ENCODE measurements around the gene C13orf46. TPM values are rescaled to one million over a fixed set of nuclear protein-coding genes. Genes with fewer than 3 reads are reported as not detected.
A peak's percentile ranks its signal among the peaks of the same experiment; 100 is the strongest.

The C13orf46 gene
- total and polyA plus RNA-seq, 2 donors (not counting 1 experiment from before 2014, with no cell fraction given): 0.50 to 0.56 TPM

- H3K27ac ChIP-seq (ENCODE audit: insufficient read depth, low read length): no peak overlapping the region
Measured at GRCh38 chr13:113938716-113939115, 35.2 kb downstream of the C13orf46 start.

GRCh38 chr13:113938246-113938645 is 35.6 kb downstream of the C13orf46 start:
- Histone ChIP-seq H3K79me2 (ENCODE audit: control insufficient read depth, insufficient read depth, low read length) (no peaks in the 10 kb centered on the region), H3K27me3 (ENCODE audit: control insufficient read depth, insufficient read depth, low read length) (no peaks in the 10 kb centered on the region), H3K9ac (ENCODE audit: insufficient read depth, low read length) (no peak overlapping the region), H3K9me3 (ENCODE audit: control insufficient read depth, insufficient read depth, low read depth, low read length) (no peaks in the 10 kb centered on the region), H3K4me3 (replicated peaks in 1 of 4; ENCODE audit: control extremely low read depth in 1 of 4, insufficient read depth in 1 of 4, low read depth in 3 of 4, low read length in 4 of 4) (no peak overlapping the region), H4K20me1 (ENCODE audit: control insufficient read depth, extremely low read depth, insufficient read depth, low read length) (no peaks in the 10 kb centered on the region), H3K36me3 (ENCODE audit: control insufficient read depth, insufficient read depth, low read length) (peaks cover 1% of the 10 kb centered on the region), H3K4me1 (ENCODE audit: control insufficient read depth, extremely low read depth, insufficient read depth, low read length) (peaks cover 6% of the 10 kb centered on the region), H3K4me2 (ENCODE audit: extremely low read depth, insufficient read depth, low read length) (no peak overlapping the region), H2AFZ (ENCODE audit: low read length) (no peak overlapping the region), H3K27ac (ENCODE audit: insufficient read depth, low read length) (no peak overlapping the region)
- DNase-seq (ENCODE audit: low read depth in 2 of 2): no peak
- TF ChIP-seq EZH2 (IDR thresholded peaks at IDR 0.05; ENCODE audit: low read length, missing control alignments): no peak
- no peak for TF ChIP-seq CTCF (conservative IDR thresholded peaks at IDR 0.05 in 1 of 2, IDR thresholded peaks at IDR 0.05 in 1 of 2; ENCODE audit: low read depth in 1 of 2, low read length in 2 of 2)

More at GRCh38 chr13:113938716-113939115, 35.2 kb downstream of the C13orf46 start:
- no peak for TF ChIP-seq CTCF (conservative IDR thresholded peaks at IDR 0.05 in 1 of 2, IDR thresholded peaks at IDR 0.05 in 1 of 2; ENCODE audit: low read depth in 1 of 2, low read length in 2 of 2)
- no peak for TF ChIP-seq EZH2 (IDR thresholded peaks at IDR 0.05; ENCODE audit: low read length, missing control alignments)
- Histone ChIP-seq H3K36me3 (ENCODE audit: control insufficient read depth, insufficient read depth, low read length) (peaks cover 1% of the 10 kb centered on the region), H3K9ac (ENCODE audit: insufficient read depth, low read length) (no peak overlapping the region), H3K4me1 (ENCODE audit: control insufficient read depth, extremely low read depth, insufficient read depth, low read length) (peaks cover 6% of the 10 kb centered on the region), H2AFZ (ENCODE audit: low read length) (no peak overlapping the region), H4K20me1 (ENCODE audit: control insufficient read depth, extremely low read depth, insufficient read depth, low read length) (no peaks in the 10 kb centered on the region), H3K4me2 (ENCODE audit: extremely low read depth, insufficient read depth, low read length) (no peak overlapping the region), H3K27me3 (ENCODE audit: control insufficient read depth, insufficient read depth, low read length) (no peaks in the 10 kb centered on the region), H3K79me2 (ENCODE audit: control insufficient read depth, insufficient read depth, low read length) (no peaks in the 10 kb centered on the region), H3K9me3 (ENCODE audit: control insufficient read depth, insufficient read depth, low read depth, low read length) (no peaks in the 10 kb centered on the region), H3K4me3 (replicated peaks in 1 of 4; ENCODE audit: control extremely low read depth in 1 of 4, insufficient read depth in 1 of 4, low read depth in 3 of 4, low read length in 4 of 4) (no peak overlapping the region)
- peak in 1 of 2 donors; percentile 55 for DNase-seq (ENCODE audit: low read depth in 2 of 2)

- Histone ChIP-seq H3K4me1 (ENCODE audit: control insufficient read depth, extremely low read depth, insufficient read depth, low read length) (peaks cover 6% of the 10 kb centered on the region), H3K4me2 (ENCODE audit: extremely low read depth, insufficient read depth, low read length) (no peak overlapping the region), H3K4me3 (replicated peaks in 1 of 4; ENCODE audit: control extremely low read depth in 1 of 4, insufficient read depth in 1 of 4, low read depth in 3 of 4, low read length in 4 of 4) (no peak overlapping the region), H3K27me3 (ENCODE audit: control insufficient read depth, insufficient read depth, low read length) (no peaks in the 10 kb centered on the region), H3K36me3 (ENCODE audit: control insufficient read depth, insufficient read depth, low read length) (no peaks in the 10 kb centered on the region), H4K20me1 (ENCODE audit: control insufficient read depth, extremely low read depth, insufficient read depth, low read length) (no peaks in the 10 kb centered on the region), H3K9ac (ENCODE audit: insufficient read depth, low read length) (no peak overlapping the region), H3K27ac (ENCODE audit: insufficient read depth, low read length) (no peak overlapping the region), H3K79me2 (ENCODE audit: control insufficient read depth, insufficient read depth, low read length) (no peaks in the 10 kb centered on the region), H3K9me3 (ENCODE audit: control insufficient read depth, insufficient read depth, low read depth, low read length) (no peaks in the 10 kb centered on the region), H2AFZ (ENCODE audit: low read length) (no peak overlapping the region)
- DNase-seq (ENCODE audit: low read depth in 2 of 2): no peak
- no peak for TF ChIP-seq CTCF (conservative IDR thresholded peaks at IDR 0.05 in 1 of 2, IDR thresholded peaks at IDR 0.05 in 1 of 2; ENCODE audit: low read depth in 1 of 2, low read length in 2 of 2)
- no peak for TF ChIP-seq EZH2 (IDR thresholded peaks at IDR 0.05; ENCODE audit: low read length, missing control alignments)
Measured at GRCh38 chr13:113937527-113938180, 36.2 kb downstream of the C13orf46 start.

All from fibroblast of lung (primary cell).